Neural progenitor cell (in vitro differentiated cells): ENCODE results near the gene DDX59. TPM values are rescaled to one million over a fixed set of nuclear protein-coding genes. Genes with fewer than 3 reads are reported as not detected.
A peak's percentile ranks its signal among the peaks of the same experiment; 100 is the strongest.

Experiments
- DNase-seq: peaks from one replicate; pipeline ENCODE4 v3.0.0-alpha.2; 2016; ENCODE audit warnings: low spot score
- H2AFZ ChIP-seq: fragments of 200-600 bp; sonication (generic); replicated peaks from 2 replicates; pipeline ENCODE4 v1.6.1; 2016; ENCODE audit warnings: antibody characterized with exemption
- H3F3A ChIP-seq: fragments of 200-600 bp; sonication (generic); 2 replicates; pipeline ENCODE4 v1.6.1; 2016; ENCODE audit warnings: antibody characterized with exemption, low read depth
- H3K27ac ChIP-seq: fragments of 200-600 bp; sonication (generic); 2 replicates; pipeline ENCODE4 v1.5.1; 2016; ENCODE audit warnings: mild to moderate bottlenecking
- H3K27me3 ChIP-seq: fragments of 200-600 bp; sonication (generic); 2 replicates; pipeline ENCODE4 v1.6.1; 2016; ENCODE audit warnings: mild to moderate bottlenecking, moderate library complexity
- H3K36me3 ChIP-seq: fragments of 200-600 bp; sonication (generic); 2 replicates; pipeline ENCODE4 v1.5.1; 2016
- H3K4me1 ChIP-seq: fragments of 200-600 bp; sonication (generic); 2 replicates; pipeline ENCODE4 v1.6.1; 2016; ENCODE audit warnings: mixed run types
- H3K4me2 ChIP-seq: fragments of 200-600 bp; sonication (generic); 2 replicates; pipeline ENCODE4 v1.6.1; 2016
- H3K4me3 ChIP-seq: fragments of 200-600 bp; sonication (generic); 2 replicates; pipeline ENCODE4 v1.5.1; 2016
- H3K79me2 ChIP-seq: fragments of 200-600 bp; sonication (generic); 2 replicates; pipeline ENCODE4 v1.6.1; 2016; ENCODE audit warnings: low read depth
- H3K9ac ChIP-seq: fragments of 200-600 bp; sonication (generic); 2 replicates; pipeline ENCODE4 v1.6.1; 2016
- H3K9me3 ChIP-seq: fragments of 200-600 bp; sonication (generic); 2 replicates; pipeline ENCODE4 v1.5.1; 2016; ENCODE audit warnings: low read depth
- H4K20me1 ChIP-seq: fragments of 200-600 bp; sonication (generic); 2 replicates; pipeline ENCODE4 v1.6.1; 2016; ENCODE audit warnings: low read depth
- H3K27ac Mint-ChIP-seq: 3 replicates; pipeline ENCODE4 v1.8.0; 2021; ENCODE audit warnings: mixed read lengths
- H3K27me3 Mint-ChIP-seq: 2 replicates; pipeline ENCODE4 v1.8.0; 2022; ENCODE audit warnings: low read depth, mild to moderate bottlenecking, inconsistent platforms, moderate library complexity, mixed read lengths; ENCODE audit not compliant: insufficient read depth
- H3K36me3 Mint-ChIP-seq: 3 replicates; pipeline ENCODE4 v1.8.0; 2021; ENCODE audit warnings: mixed read lengths
- H3K4me1 Mint-ChIP-seq: 3 replicates; pipeline ENCODE4 v1.8.0; 2021; ENCODE audit warnings: mixed read lengths
- H3K4me3 Mint-ChIP-seq: 3 replicates; pipeline ENCODE4 v1.8.0; 2021; ENCODE audit warnings: mild to moderate bottlenecking, moderate library complexity, mixed read lengths
- H3K9me3 Mint-ChIP-seq: 3 replicates; pipeline ENCODE4 v1.8.0; 2020; ENCODE audit warnings: mixed read lengths
- EZH2 ChIP-seq: fragments of 200-600 bp; sonication (generic); IDR thresholded peaks from 2 replicates; pipeline ENCODE4 v1.6.1; 2017; ENCODE audit warnings: antibody characterized with exemption, mild to moderate bottlenecking, moderate library complexity
- EZH2phosphoT487 ChIP-seq: fragments of 200-600 bp; sonication (generic); IDR thresholded peaks from 2 replicates; pipeline ENCODE4 v1.6.1; 2017; ENCODE audit warnings: antibody characterized with exemption
- total RNA-seq: library from RNA; depleted of rRNA; stranded (reverse); fragments of >200 nt; gene quantifications from 2 replicates; pipeline ENCODE4 v1.2.3, GENCODE V29; 2015; ENCODE audit warnings: low replicate concordance
- TF ChIP-seq, protein P1 (sequence below): fragments of 200-600 bp; sonication (generic); IDR thresholded peaks from 2 replicates; pipeline ENCODE4 v1.5.1; 2017; ENCODE audit warnings: antibody characterized with exemption, mild to moderate bottlenecking

DDX59 gene
- total RNA-seq, 1 donor from 2014 or later: 40.7 TPM

- peaks cover 26% of the 10 kb centered on the region for H3K4me1 Mint-ChIP-seq
- peaks cover 23% of the 10 kb centered on the region for H3K36me3 Mint-ChIP-seq
- Histone ChIP-seq H3K4me1 (peaks cover 8% of the 10 kb centered on the region), H3K9ac (peak overlapping the region; percentile 84), H3K27ac (peak overlapping the region; percentile 96), H3K4me2 (peak overlapping the region; percentile 98), H4K20me1 (no peaks in the 10 kb centered on the region), H3K4me3 (peak overlapping the region; percentile 60), H3K36me3 (no peaks in the 10 kb centered on the region), H3F3A (peaks cover 17% of the 10 kb centered on the region), H2AFZ (peak overlapping the region; percentile 71), H3K79me2 (peaks cover 39% of the 10 kb centered on the region), H3K9me3 (no peaks in the 10 kb centered on the region), H3K27me3 (no peaks in the 10 kb centered on the region)
- no peak for DNase-seq
- peak overlapping the region; percentile 3 for H3K27ac Mint-ChIP-seq
- no peak for TF ChIP-seq EZH2
- no peak for TF ChIP-seq EZH2phosphoT487
- H3K9me3 Mint-ChIP-seq: no peaks in the 10 kb centered on the region
- peak overlapping the region; percentile 96 for H3K4me3 Mint-ChIP-seq
- peaks cover 3% of the 10 kb centered on the region for H3K27me3 Mint-ChIP-seq
Observed at GRCh38 chr1:200668514-200669313, 993 bp downstream of the DDX59 start.

DNA sequence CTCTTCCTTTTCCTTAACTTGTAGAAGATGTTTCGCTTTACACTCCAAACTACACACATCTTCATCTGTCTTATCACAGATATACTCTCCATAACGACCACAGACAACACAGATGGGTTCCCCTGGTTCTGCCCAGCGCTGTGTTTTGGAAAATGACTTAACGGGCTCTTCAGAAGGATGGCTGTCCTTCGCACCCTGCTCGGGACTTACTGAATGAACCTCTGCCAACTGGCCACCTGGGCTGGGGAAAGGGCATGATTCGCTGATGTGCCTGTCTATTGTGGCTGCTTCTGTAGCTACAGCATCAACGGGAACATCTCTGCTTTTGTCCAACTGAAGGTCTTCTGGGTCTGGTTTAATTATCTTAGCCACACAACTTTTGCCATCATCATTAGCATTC lies 3.4 kb downstream of the DDX59 start:
- H4K20me1 ChIP-seq: no peaks in the 10 kb centered on the region
- Mint-ChIP-seq H3K36me3 (peaks cover 34% of the 10 kb centered on the region), H3K9me3 (no peaks in the 10 kb centered on the region), H3K4me3 (no peak overlapping the region), H3K4me1 (peaks cover 25% of the 10 kb centered on the region), H3K27ac (no peak overlapping the region), H3K27me3 (peaks cover 3% of the 10 kb centered on the region)
- no peaks in the 10 kb centered on the region for H3K27me3 ChIP-seq
- no peak for TF ChIP-seq EZH2
- TF ChIP-seq EZH2phosphoT487: no peak
- TF ChIP-seq, protein P1, sequence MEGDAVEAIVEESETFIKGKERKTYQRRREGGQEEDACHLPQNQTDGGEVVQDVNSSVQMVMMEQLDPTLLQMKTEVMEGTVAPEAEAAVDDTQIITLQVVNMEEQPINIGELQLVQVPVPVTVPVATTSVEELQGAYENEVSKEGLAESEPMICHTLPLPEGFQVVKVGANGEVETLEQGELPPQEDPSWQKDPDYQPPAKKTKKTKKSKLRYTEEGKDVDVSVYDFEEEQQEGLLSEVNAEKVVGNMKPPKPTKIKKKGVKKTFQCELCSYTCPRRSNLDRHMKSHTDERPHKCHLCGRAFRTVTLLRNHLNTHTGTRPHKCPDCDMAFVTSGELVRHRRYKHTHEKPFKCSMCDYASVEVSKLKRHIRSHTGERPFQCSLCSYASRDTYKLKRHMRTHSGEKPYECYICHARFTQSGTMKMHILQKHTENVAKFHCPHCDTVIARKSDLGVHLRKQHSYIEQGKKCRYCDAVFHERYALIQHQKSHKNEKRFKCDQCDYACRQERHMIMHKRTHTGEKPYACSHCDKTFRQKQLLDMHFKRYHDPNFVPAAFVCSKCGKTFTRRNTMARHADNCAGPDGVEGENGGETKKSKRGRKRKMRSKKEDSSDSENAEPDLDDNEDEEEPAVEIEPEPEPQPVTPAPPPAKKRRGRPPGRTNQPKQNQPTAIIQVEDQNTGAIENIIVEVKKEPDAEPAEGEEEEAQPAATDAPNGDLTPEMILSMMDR: no peak
- no peaks in the 10 kb centered on the region for H3K9me3 ChIP-seq
- peaks cover 8% of the 10 kb centered on the region for H3K4me1 ChIP-seq
- no peak overlapping the region for H3K4me2 ChIP-seq
- peaks cover 47% of the 10 kb centered on the region for H3K79me2 ChIP-seq
- no peaks in the 10 kb centered on the region for H3K36me3 ChIP-seq
- no peak overlapping the region for H3K9ac ChIP-seq
- H3F3A ChIP-seq: peaks cover 17% of the 10 kb centered on the region
- no peak for DNase-seq
- no peak overlapping the region for H3K4me3 ChIP-seq
- H2AFZ ChIP-seq: no peak overlapping the region
- no peak overlapping the region for H3K27ac ChIP-seq

DNA sequence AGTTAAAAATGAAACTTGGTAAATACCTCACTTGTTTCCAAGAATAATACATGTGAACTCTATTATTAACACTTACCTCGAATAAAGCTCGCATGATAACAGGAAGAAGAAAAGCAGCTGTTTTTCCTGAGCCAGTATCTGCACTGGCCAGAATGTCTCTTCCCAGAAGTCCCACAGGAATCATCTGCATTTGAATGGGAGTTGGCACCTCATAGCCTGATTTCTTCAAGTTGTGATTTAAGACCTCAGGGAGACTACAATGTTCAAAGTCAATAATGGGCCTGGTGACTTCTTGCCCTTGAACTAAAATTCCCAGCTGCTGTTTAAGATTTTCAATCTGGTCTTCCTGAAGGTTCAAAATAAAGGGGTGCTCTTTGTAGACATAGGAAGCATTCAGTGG lies 3.8 kb downstream of the DDX59 start:
- no peak overlapping the region for H3K27ac ChIP-seq

More for the DNA sequence above, 3.8 kb downstream of the DDX59 start:
- Histone ChIP-seq H3K79me2 (peaks cover 51% of the 10 kb centered on the region), H3F3A (peaks cover 17% of the 10 kb centered on the region), H3K9ac (no peak overlapping the region), H4K20me1 (no peaks in the 10 kb centered on the region), H3K4me3 (no peak overlapping the region), H2AFZ (no peak overlapping the region), H3K9me3 (no peaks in the 10 kb centered on the region), H3K4me2 (no peak overlapping the region), H3K36me3 (no peaks in the 10 kb centered on the region), H3K4me1 (peaks cover 8% of the 10 kb centered on the region), H3K27me3 (no peaks in the 10 kb centered on the region)
- H3K27ac Mint-ChIP-seq: no peak overlapping the region
- H3K4me1 Mint-ChIP-seq: peaks cover 21% of the 10 kb centered on the region
- TF ChIP-seq EZH2phosphoT487 (no peak), EZH2 (no peak)
- TF ChIP-seq, protein P1: no peak
- peaks cover 3% of the 10 kb centered on the region for H3K27me3 Mint-ChIP-seq
- no peak for DNase-seq
- H3K4me3 Mint-ChIP-seq: no peak overlapping the region
- H3K36me3 Mint-ChIP-seq: peaks cover 36% of the 10 kb centered on the region
- H3K9me3 Mint-ChIP-seq: no peaks in the 10 kb centered on the region
